Neural cell (in vitro differentiated cells): Measurements from ENCODE around the gene MEF2A.

Source experiments
- CTCF ChIP-seq: fragments of 450-650 bp; IDR thresholded peaks from 2 replicates; pipeline ENCODE4 v1.5.1; 2014; ENCODE audit warnings: antibody characterized with exemption, mild to moderate bottlenecking, moderate library complexity; ENCODE audit not compliant: poor library complexity, severe bottlenecking
- RAD21 ChIP-seq: fragments of 450-650 bp; conservative IDR thresholded peaks from 2 replicates; pipeline ENCODE4 v1.6.1; 2014; ENCODE audit warnings: antibody characterized with exemption, mild to moderate bottlenecking, moderate library complexity
- SMC3 ChIP-seq: fragments of 450-650 bp; conservative IDR thresholded peaks from 2 replicates; pipeline ENCODE4 v1.6.1; 2014; ENCODE audit warnings: antibody characterized with exemption, mild to moderate bottlenecking, moderate library complexity; ENCODE audit not compliant: poor library complexity

GRCh38 chr15:99729920-99730319 lies 164.1 kb downstream of the MEF2A start:
- TF ChIP-seq RAD21 = no peak
- TF ChIP-seq CTCF = no peak
- TF ChIP-seq SMC3 = no peak
